IPS-18a (cell line): ENCODE data around the gene YTHDC1.

ENCODE experiments used
- H3K27ac ChIP-seq: one replicate; pipeline ENCODE4 v1.5.1; 2013; ENCODE audit warnings: low read length
- H3K27me3 ChIP-seq: one replicate; pipeline ENCODE4 v1.6.1; 2013; ENCODE audit warnings: mild to moderate bottlenecking, low read length; ENCODE audit not compliant: control insufficient read depth, insufficient read depth
- H3K36me3 ChIP-seq: one replicate; pipeline ENCODE4 v1.6.1; 2013; ENCODE audit warnings: low read depth, low read length; ENCODE audit not compliant: control insufficient read depth
- H3K4me1 ChIP-seq: one replicate; pipeline ENCODE4 v1.6.1; 2013; ENCODE audit warnings: low read depth, low read length; ENCODE audit not compliant: control insufficient read depth
- H3K4me3 ChIP-seq: one replicate; pipeline ENCODE4 v1.5.1; 2013; ENCODE audit warnings: low read length
- H3K9ac ChIP-seq: one replicate; pipeline ENCODE4 v1.6.1; 2013; ENCODE audit warnings: mild to moderate bottlenecking, low read length, moderate library complexity
- H3K9me3 ChIP-seq: one replicate; pipeline ENCODE4 v1.6.1; 2013; ENCODE audit warnings: low read depth, low read length; ENCODE audit not compliant: control insufficient read depth

The YTHDC1 gene

DNA sequence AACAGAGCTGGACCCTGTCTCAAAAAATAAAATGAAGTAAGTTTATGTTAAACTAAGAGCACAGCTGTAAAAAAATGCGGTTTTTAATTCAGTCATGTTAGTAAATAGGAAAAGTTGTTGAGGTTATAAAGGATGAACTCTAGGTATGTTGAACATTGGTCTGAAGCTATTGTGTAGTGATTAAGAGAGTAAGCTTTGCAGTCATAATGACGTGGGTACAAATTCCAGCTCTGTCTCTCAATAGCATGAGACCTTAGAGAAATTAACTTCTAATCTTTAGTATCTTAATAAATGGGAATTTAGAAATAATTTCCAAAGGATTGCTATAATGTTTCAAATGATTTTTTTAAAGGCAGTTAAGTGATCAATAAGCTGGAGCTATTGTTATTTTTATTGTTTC is 2.9 kb upstream of the YTHDC1 start:
- H3K36me3 ChIP-seq = no peaks in the 10 kb centered on the region
- H3K9ac ChIP-seq = no peak overlapping the region
- no peak overlapping the region for H3K4me3 ChIP-seq
- H3K27ac ChIP-seq = no peak overlapping the region
- H3K27me3 ChIP-seq = no peaks in the 10 kb centered on the region
- no peaks in the 10 kb centered on the region for H3K9me3 ChIP-seq
- peaks cover 6% of the 10 kb centered on the region for H3K4me1 ChIP-seq

DNA sequence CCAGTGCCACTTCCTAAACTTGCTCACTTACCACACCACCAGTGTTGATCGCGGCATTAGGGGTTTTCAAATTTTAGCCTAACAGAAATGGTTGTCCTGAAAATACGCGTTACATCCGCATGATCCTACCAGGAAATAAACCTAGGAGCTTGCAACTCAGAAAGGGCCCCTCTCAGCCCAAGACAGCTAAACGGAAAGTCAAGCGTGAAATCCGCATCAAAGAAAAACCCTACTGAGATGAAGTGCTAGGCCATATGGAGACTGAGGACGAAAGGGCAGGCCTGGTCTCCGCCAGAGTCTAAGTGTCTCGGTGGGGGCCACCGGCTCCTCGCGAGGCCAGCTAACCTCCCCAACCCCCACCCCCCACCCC is 626 bp downstream of the YTHDC1 start:
- Histone ChIP-seq H3K9ac (peak overlapping the region; percentile 89), H3K27ac (peak overlapping the region; percentile 80)

DNA sequence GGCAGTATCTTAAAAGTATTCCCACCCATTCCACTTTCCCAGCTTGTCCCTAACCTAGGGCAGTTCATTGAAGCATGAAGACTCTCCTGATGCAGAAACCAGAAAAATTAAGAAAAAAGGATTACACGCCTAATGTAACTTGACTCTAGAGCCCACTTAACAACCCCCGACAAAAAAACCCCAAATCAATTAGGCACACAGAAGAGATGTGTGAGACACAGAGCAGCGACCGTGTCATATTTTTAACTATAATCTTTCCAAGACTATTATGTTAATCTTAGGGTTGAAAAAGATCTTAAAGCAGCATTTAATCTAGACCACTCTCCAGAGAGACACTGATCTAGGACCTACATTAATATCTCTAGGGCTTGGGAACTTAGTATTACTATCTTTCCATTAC is 1.3 kb downstream of the YTHDC1 start:
- peak overlapping the region; percentile 99 for H3K4me3 ChIP-seq
- H3K27me3 ChIP-seq = no peaks in the 10 kb centered on the region
- H3K36me3 ChIP-seq = no peaks in the 10 kb centered on the region
- H3K9ac ChIP-seq = peak overlapping the region; percentile 89
- peak overlapping the region; percentile 80 for H3K27ac ChIP-seq
- no peaks in the 10 kb centered on the region for H3K9me3 ChIP-seq
- H3K4me1 ChIP-seq = peaks cover 21% of the 10 kb centered on the region

More for the DNA sequence above, 626 bp downstream of the YTHDC1 start:
- H3K27me3 ChIP-seq = no peaks in the 10 kb centered on the region
- H3K4me1 ChIP-seq = peaks cover 21% of the 10 kb centered on the region
- H3K36me3 ChIP-seq = no peaks in the 10 kb centered on the region
- H3K9me3 ChIP-seq = no peaks in the 10 kb centered on the region
- peak overlapping the region; percentile 99 for H3K4me3 ChIP-seq

DNA sequence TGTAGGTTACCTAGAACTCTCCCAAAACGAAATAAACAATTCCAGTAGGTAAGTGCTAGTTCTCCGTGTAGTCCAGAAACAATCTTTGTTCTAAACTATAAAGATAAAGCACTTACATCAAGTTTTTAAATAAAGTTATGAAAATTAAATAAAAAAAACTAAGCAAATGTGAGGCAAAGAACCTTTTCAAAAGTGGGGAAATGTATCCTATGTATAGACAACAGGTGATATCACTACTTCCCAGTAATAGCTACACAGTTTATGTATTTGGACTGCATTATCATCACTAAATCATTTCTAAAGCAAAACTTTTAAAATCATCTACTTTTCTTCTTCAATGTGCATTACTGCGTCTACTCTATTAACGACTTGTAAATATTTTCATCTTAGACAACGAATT is 2.0 kb downstream of the YTHDC1 start:
- H3K27ac ChIP-seq = no peak overlapping the region
- H3K9me3 ChIP-seq = no peaks in the 10 kb centered on the region
- peak overlapping the region; percentile 99 for H3K4me3 ChIP-seq
- peaks cover 21% of the 10 kb centered on the region for H3K4me1 ChIP-seq
- H3K9ac ChIP-seq = peak overlapping the region; percentile 89
- H3K27me3 ChIP-seq = no peaks in the 10 kb centered on the region
- H3K36me3 ChIP-seq = no peaks in the 10 kb centered on the region

DNA sequence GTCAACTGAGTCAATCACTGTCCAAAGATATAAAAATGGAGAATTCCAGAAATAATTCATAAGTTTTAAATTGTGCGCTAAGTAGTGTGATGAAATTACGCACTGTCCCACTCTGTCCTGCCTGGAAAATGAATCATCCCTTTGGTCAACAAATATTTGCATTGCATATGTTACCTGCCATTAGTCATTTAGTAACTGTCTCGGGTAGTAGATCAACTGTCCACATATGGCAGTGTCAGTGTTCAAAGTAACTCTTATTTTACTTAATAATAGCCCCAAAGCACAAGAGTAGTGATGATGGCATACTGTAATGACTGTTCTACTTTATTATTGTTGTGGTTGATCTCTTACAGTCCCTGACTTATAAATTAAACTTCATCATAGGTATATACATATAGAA is 3.4 kb downstream of the YTHDC1 start:
- Histone ChIP-seq H3K27me3 (no peaks in the 10 kb centered on the region), H3K9ac (no peak overlapping the region), H3K4me1 (peaks cover 26% of the 10 kb centered on the region), H3K9me3 (no peaks in the 10 kb centered on the region), H3K36me3 (no peaks in the 10 kb centered on the region), H3K4me3 (peak overlapping the region; percentile 99), H3K27ac (no peak overlapping the region)

DNA sequence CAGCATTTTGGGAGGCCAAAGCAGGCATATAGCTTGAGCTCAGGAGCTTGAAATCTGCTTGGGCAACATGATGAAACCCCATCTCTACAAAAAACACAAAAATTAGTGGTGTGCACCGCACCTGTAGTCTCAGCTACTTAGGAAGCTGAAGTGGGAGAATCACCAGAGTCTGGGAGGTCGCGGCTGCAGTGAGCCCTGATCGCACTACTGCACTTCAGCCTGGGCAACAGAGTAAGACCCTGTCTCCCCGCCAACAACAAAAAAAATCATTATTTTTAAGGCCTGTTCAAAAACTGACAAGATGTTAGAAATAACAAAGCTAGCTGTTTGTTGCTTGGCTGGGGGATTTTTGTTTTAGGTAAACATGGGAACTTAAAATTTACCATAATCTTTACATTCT is 5.1 kb downstream of the YTHDC1 start:
- peaks cover 23% of the 10 kb centered on the region for H3K4me1 ChIP-seq
- no peaks in the 10 kb centered on the region for H3K9me3 ChIP-seq
- no peak overlapping the region for H3K4me3 ChIP-seq
- H3K27me3 ChIP-seq = no peaks in the 10 kb centered on the region
- no peak overlapping the region for H3K27ac ChIP-seq
- H3K9ac ChIP-seq = no peak overlapping the region
- no peaks in the 10 kb centered on the region for H3K36me3 ChIP-seq

DNA sequence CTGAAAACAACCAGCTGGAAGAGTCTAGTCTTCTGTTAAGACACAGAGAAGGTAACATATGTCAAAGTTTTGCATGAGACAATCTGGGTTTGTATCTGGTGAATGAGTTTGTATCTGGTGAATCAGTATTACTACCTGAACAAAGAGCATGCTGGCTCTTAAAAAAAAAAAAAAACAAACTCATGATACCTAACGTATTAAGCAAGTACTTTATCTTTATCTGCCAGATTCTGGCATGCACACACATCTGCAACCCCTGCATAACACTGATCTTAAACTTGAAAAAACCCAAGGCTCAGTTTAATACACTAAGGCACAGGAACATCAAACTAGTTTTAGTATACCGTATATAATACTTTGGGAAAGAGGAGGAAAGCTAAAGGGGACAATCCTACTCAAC is 5.8 kb downstream of the YTHDC1 start:
- no peaks in the 10 kb centered on the region for H3K27me3 ChIP-seq
- H3K4me3 ChIP-seq = no peak overlapping the region
- H3K9me3 ChIP-seq = no peaks in the 10 kb centered on the region
- no peak overlapping the region for H3K9ac ChIP-seq
- peaks cover 30% of the 10 kb centered on the region for H3K4me1 ChIP-seq
- no peaks in the 10 kb centered on the region for H3K36me3 ChIP-seq
- no peak overlapping the region for H3K27ac ChIP-seq

- Histone ChIP-seq H3K4me3 (no peak overlapping the region), H3K9me3 (no peaks in the 10 kb centered on the region), H3K27ac (no peak overlapping the region), H3K27me3 (no peaks in the 10 kb centered on the region), H3K9ac (peak overlapping the region; percentile 16), H3K4me1 (peaks cover 21% of the 10 kb centered on the region), H3K36me3 (peaks cover 6% of the 10 kb centered on the region)
Observed at GRCh38 chr4:68342134-68342533, 7.8 kb downstream of the YTHDC1 start.

DNA sequence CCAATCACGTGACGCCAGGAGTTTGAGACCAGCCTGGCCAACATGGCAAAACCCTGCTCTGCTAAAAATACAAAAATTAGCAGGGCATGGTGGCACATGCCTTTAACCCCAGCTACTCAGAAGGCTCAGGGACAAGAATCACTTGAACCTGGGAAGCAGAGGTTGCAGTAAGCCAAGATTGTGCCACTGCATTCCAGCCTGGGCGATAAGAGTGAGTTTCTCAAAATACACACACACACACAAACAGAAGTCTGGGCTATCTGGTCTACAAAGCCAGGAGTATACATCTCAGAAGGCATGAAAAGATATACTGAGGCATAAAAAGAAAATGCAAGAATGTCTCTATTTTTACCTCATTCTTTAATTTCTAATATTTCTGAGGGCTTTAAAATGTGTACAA is 11.3 kb downstream of the YTHDC1 start:
- Histone ChIP-seq H3K27ac (no peak overlapping the region), H3K9me3 (no peaks in the 10 kb centered on the region), H3K4me3 (no peak overlapping the region), H3K27me3 (no peaks in the 10 kb centered on the region), H3K9ac (no peak overlapping the region), H3K4me1 (peaks cover 13% of the 10 kb centered on the region), H3K36me3 (peaks cover 36% of the 10 kb centered on the region)

DNA sequence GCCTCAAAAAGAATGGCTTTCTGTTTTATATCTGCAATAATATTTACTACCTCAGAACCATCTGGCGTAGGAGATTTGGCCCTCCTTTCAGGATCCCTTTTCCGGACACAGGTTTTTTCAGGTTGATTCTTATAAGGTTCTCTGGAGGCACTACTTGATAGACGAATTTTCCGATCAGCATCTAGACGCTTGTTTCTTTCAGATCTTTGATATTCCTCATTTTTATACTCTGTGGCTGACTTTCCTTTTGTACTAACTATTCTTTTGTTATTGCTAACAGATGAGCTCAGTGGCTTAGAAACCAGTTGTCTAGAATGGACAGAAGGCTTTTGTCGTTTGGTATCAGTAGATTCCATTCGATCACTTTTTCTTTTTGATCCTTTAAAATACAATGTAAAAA is 12.4 kb downstream of the YTHDC1 start:
- no peak overlapping the region for H3K4me3 ChIP-seq
- no peak overlapping the region for H3K9ac ChIP-seq
- peaks cover 13% of the 10 kb centered on the region for H3K4me1 ChIP-seq
- no peak overlapping the region for H3K27ac ChIP-seq
- H3K36me3 ChIP-seq = peaks cover 47% of the 10 kb centered on the region
- H3K9me3 ChIP-seq = no peaks in the 10 kb centered on the region
- H3K27me3 ChIP-seq = no peaks in the 10 kb centered on the region

GRCh38 chr4:68337004-68337403 is 12.9 kb downstream of the YTHDC1 start:
- H3K27ac ChIP-seq = no peak overlapping the region
- no peaks in the 10 kb centered on the region for H3K9me3 ChIP-seq
- H3K36me3 ChIP-seq = peaks cover 53% of the 10 kb centered on the region
- H3K9ac ChIP-seq = no peak overlapping the region
- peaks cover 10% of the 10 kb centered on the region for H3K4me1 ChIP-seq
- H3K4me3 ChIP-seq = no peak overlapping the region
- no peaks in the 10 kb centered on the region for H3K27me3 ChIP-seq

DNA sequence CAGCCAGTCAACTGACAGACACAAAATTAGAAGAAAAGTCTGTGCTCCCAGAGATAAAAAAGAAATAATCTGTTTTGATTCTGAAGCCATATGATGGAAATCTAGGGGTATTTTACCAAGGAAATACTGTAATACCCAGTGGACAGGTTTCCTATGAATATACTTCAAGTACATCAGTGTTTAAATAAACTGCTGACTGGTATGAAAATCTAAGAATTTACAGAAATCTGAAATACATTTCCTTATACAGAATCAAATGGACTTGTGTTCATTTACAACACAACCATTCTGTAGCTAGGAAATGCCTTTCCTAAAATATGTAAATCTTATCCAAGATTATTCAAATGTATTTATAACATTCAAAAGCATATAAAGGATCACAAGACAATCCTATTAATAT is 13.4 kb downstream of the YTHDC1 start:
- H3K4me1 ChIP-seq = peaks cover 8% of the 10 kb centered on the region
- peaks cover 57% of the 10 kb centered on the region for H3K36me3 ChIP-seq
- H3K9me3 ChIP-seq = no peaks in the 10 kb centered on the region
- H3K27me3 ChIP-seq = no peaks in the 10 kb centered on the region
- no peak overlapping the region for H3K27ac ChIP-seq
- no peak overlapping the region for H3K4me3 ChIP-seq
- H3K9ac ChIP-seq = no peak overlapping the region
